ENCODE measurements around the gene RAPGEFL1. TPM values are rescaled to one million over a fixed set of nuclear protein-coding genes. Genes with fewer than 3 reads are reported as not detected.

The RAPGEFL1 gene
- polyA plus RNA-seq, 2 donors = 109 to 282 TPM

DNA sequence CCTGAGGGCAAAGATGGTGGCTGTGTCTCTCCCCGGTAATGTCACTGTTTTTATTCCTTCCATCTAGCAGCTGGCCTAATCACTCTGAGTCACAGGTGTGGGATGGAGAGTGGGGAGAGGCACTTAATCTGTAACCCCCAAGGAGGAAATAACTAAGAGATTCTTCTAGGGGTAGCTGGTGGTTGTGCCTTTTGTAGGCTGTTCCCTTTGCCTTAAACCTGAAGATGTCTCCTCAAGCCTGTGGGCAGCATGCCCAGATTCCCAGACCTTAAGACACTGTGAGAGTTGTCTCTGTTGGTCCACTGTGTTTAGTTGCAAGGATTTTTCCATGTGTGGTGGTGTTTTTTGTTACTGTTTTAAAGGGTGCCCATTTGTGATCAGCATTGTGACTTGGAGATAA lies 5.5 kb upstream of the RAPGEFL1 start:
- no peaks in the 10 kb centered on the region for H3K27me3 ChIP-seq (ENCODE audit: control insufficient read depth in 1 of 2, insufficient read depth in 2 of 2, low read length in 2 of 2)
- 70 to 81% methylated on average over 1 of the region's 1 CpG for WGBS, 2 donors
- H3K27ac ChIP-seq (ENCODE audit: low read depth in 2 of 2, low read length in 1 of 2) = no peak overlapping the region
- H3K4me3 ChIP-seq (ENCODE audit: low read depth in 1 of 2, low read length in 2 of 2) = no peak overlapping the region
- H3K9me3 ChIP-seq (ENCODE audit: control insufficient read depth in 2 of 2, insufficient read depth in 1 of 2, low read depth in 1 of 2, low read length in 1 of 2) = no peaks in the 10 kb centered on the region
- peaks cover 18 to 21% of the 10 kb centered on the region in 2 donors for H3K36me3 ChIP-seq (ENCODE audit: control insufficient read depth in 2 of 2, insufficient read depth in 2 of 2, low read length in 1 of 2)
- peaks cover 0 to 3% of the 10 kb centered on the region in 2 donors for H3K4me1 ChIP-seq (ENCODE audit: control insufficient read depth in 2 of 2, insufficient read depth in 2 of 2, low read length in 1 of 2)

- H3K4me3 ChIP-seq (ENCODE audit: low read depth in 1 of 2, low read length in 2 of 2) = no peak overlapping the region
- no peaks in the 10 kb centered on the region for H3K9me3 ChIP-seq (ENCODE audit: control insufficient read depth in 2 of 2, insufficient read depth in 1 of 2, low read depth in 1 of 2, low read length in 1 of 2)
- peaks cover 9 to 14% of the 10 kb centered on the region in 2 donors for H3K36me3 ChIP-seq (ENCODE audit: control insufficient read depth in 2 of 2, insufficient read depth in 2 of 2, low read length in 1 of 2)
- no peaks in the 10 kb centered on the region for H3K27me3 ChIP-seq (ENCODE audit: control insufficient read depth in 1 of 2, insufficient read depth in 2 of 2, low read length in 2 of 2)
- peaks cover 0 to 4% of the 10 kb centered on the region in 2 donors for H3K4me1 ChIP-seq (ENCODE audit: control insufficient read depth in 2 of 2, insufficient read depth in 2 of 2, low read length in 1 of 2)
- WGBS, 2 donors = 89 to 92% methylated on average over 4 of the region's 4 CpGs
- H3K27ac ChIP-seq (ENCODE audit: low read depth in 2 of 2, low read length in 1 of 2) = no peak overlapping the region
These were observed 4.0 kb upstream of the RAPGEFL1 start for GRCh38 chr17:40173091-40173777.

DNA sequence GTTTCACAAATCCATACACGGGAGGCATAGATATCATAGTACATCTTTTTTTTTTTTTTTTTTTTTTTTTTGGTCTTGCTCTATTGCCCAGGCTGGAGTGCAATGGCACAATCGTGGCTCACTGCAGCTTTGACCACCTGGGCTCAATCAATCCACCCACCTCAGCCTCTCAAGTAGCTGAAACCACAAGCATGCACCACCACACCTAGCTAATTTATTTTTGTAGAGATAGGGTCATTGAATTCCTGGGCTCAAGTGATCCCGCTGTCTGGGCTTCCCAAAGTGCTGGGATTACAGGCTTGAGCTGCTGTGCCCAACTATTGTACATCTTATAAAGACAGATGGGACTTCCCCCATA lies 3.5 kb upstream of the RAPGEFL1 start:
- Histone ChIP-seq H3K4me1 (ENCODE audit: control insufficient read depth in 2 of 2, insufficient read depth in 2 of 2, low read length in 1 of 2) (peaks cover 0 to 4% of the 10 kb centered on the region in 2 donors), H3K36me3 (ENCODE audit: control insufficient read depth in 2 of 2, insufficient read depth in 2 of 2, low read length in 1 of 2) (peaks cover 9 to 14% of the 10 kb centered on the region in 2 donors), H3K4me3 (ENCODE audit: low read depth in 1 of 2, low read length in 2 of 2) (no peak overlapping the region), H3K27me3 (ENCODE audit: control insufficient read depth in 1 of 2, insufficient read depth in 2 of 2, low read length in 2 of 2) (no peaks in the 10 kb centered on the region), H3K27ac (ENCODE audit: low read depth in 2 of 2, low read length in 1 of 2) (no peak overlapping the region), H3K9me3 (ENCODE audit: control insufficient read depth in 2 of 2, insufficient read depth in 1 of 2, low read depth in 1 of 2, low read length in 1 of 2) (no peaks in the 10 kb centered on the region)
- 65 to 77% methylated on average over 3 of the region's 3 CpGs for WGBS, 2 donors

DNA sequence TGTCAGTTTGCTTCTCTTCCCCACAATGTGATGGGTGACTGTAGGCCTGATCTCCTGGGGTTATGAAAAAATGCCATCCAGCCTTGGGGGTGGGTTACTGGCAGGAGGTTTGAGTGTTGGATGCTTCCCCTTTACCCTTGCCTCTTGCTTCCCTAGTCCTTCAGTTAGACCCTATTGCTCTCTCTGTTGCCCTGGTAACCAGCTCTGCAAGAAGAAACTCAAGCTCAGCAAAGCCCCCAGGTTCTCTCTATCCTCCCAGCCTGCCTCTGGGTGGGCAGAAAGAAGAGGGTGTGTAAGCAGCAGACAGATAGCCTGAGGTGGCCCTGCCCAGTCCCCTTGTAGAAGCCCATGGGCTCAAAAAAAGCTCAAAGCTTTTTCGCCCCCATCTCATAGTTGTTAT lies 2.8 kb upstream of the RAPGEFL1 start:
- no peak overlapping the region for H3K27ac ChIP-seq (ENCODE audit: low read depth in 2 of 2, low read length in 1 of 2)
- peaks cover 0 to 4% of the 10 kb centered on the region in 2 donors for H3K4me1 ChIP-seq (ENCODE audit: control insufficient read depth in 2 of 2, insufficient read depth in 2 of 2, low read length in 1 of 2)
- no peaks in the 10 kb centered on the region for H3K27me3 ChIP-seq (ENCODE audit: control insufficient read depth in 1 of 2, insufficient read depth in 2 of 2, low read length in 2 of 2)
- no peaks in the 10 kb centered on the region for H3K9me3 ChIP-seq (ENCODE audit: control insufficient read depth in 2 of 2, insufficient read depth in 1 of 2, low read depth in 1 of 2, low read length in 1 of 2)
- H3K36me3 ChIP-seq (ENCODE audit: control insufficient read depth in 2 of 2, insufficient read depth in 2 of 2, low read length in 1 of 2) = peaks cover 9 to 14% of the 10 kb centered on the region in 2 donors
- WGBS, 2 donors = 97 to 100% methylated on average over 1 of the region's 1 CpG
- no peak overlapping the region for H3K4me3 ChIP-seq (ENCODE audit: low read depth in 1 of 2, low read length in 2 of 2)

GRCh38 chr17:40175928-40176753 lies 1.1 kb upstream of the RAPGEFL1 start:
- peaks cover 0 to 4% of the 10 kb centered on the region in 2 donors for H3K4me1 ChIP-seq (ENCODE audit: control insufficient read depth in 2 of 2, insufficient read depth in 2 of 2, low read length in 1 of 2)

GRCh38 chr17:40176754-40177110 lies 538 bp upstream of the RAPGEFL1 start:
- Histone ChIP-seq H3K27ac (ENCODE audit: low read depth in 2 of 2, low read length in 1 of 2) (peak overlapping the region; percentile 97 to 98), H3K4me1 (ENCODE audit: control insufficient read depth in 2 of 2, insufficient read depth in 2 of 2, low read length in 1 of 2) (peaks cover 3 to 6% of the 10 kb centered on the region in 2 donors)

More at GRCh38 chr17:40175928-40176753, 1.1 kb upstream of the RAPGEFL1 start:
- no peaks in the 10 kb centered on the region for H3K9me3 ChIP-seq (ENCODE audit: control insufficient read depth in 2 of 2, insufficient read depth in 1 of 2, low read depth in 1 of 2, low read length in 1 of 2)
- 64 to 69% methylated on average over 7 of the region's 7 CpGs for WGBS, 2 donors
- H3K36me3 ChIP-seq (ENCODE audit: control insufficient read depth in 2 of 2, insufficient read depth in 2 of 2, low read length in 1 of 2) = peaks cover 3 to 4% of the 10 kb centered on the region in 2 donors
- peak overlapping the region; percentile 97 to 98 for H3K27ac ChIP-seq (ENCODE audit: low read depth in 2 of 2, low read length in 1 of 2)
- H3K27me3 ChIP-seq (ENCODE audit: control insufficient read depth in 1 of 2, insufficient read depth in 2 of 2, low read length in 2 of 2) = no peaks in the 10 kb centered on the region
- H3K4me3 ChIP-seq (ENCODE audit: low read depth in 1 of 2, low read length in 2 of 2) = no peak overlapping the region

DNA sequence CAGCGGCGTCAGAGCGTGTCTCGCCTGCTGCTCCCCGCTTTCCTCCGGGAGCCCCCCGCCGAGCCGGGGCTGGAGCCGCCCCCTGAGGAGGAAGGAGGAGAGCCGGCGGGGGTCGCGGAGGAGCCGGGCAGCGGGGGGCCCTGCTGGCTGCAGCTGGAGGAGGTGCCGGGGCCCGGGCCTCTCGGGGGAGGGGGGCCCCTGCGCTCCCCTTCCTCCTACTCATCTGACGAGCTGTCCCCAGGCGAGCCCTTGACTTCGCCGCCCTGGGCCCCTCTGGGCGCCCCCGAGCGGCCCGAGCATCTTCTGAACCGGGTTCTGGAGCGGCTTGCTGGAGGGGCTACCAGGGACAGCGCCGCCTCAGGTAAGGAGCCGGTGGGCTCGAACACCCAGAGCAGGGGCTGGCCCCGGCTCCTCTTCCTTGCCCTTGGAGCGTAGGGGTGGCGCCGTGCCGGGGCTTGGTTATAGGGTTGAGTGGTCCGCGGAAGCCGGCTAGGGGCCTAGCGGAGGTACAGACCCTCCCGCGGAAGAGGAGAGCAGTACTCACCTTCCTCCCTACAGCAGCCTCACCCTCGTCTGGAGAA lies 841 bp downstream of the RAPGEFL1 start:
- H3K9me3 ChIP-seq (ENCODE audit: control insufficient read depth in 2 of 2, insufficient read depth in 1 of 2, low read depth in 1 of 2, low read length in 1 of 2) = no peaks in the 10 kb centered on the region
- H3K27ac ChIP-seq (ENCODE audit: low read depth in 2 of 2, low read length in 1 of 2) = peak overlapping the region; percentile 97 to 98
- 26 to 29% methylated on average over 24 to 46 of the region's 46 CpGs for WGBS, 2 donors
- peaks cover 3 to 6% of the 10 kb centered on the region in 2 donors for H3K4me1 ChIP-seq (ENCODE audit: control insufficient read depth in 2 of 2, insufficient read depth in 2 of 2, low read length in 1 of 2)
- peaks cover 0 to 2% of the 10 kb centered on the region in 2 donors for H3K36me3 ChIP-seq (ENCODE audit: control insufficient read depth in 2 of 2, insufficient read depth in 2 of 2, low read length in 1 of 2)
- peak overlapping the region; percentile 80 to 85 for H3K4me3 ChIP-seq (ENCODE audit: low read depth in 1 of 2, low read length in 2 of 2)
- no peaks in the 10 kb centered on the region for H3K27me3 ChIP-seq (ENCODE audit: control insufficient read depth in 1 of 2, insufficient read depth in 2 of 2, low read length in 2 of 2)

More at GRCh38 chr17:40176754-40177110, 538 bp upstream of the RAPGEFL1 start:
- 50 to 60% methylated on average over 2 of the region's 2 CpGs for WGBS, 2 donors
- Histone ChIP-seq H3K36me3 (ENCODE audit: control insufficient read depth in 2 of 2, insufficient read depth in 2 of 2, low read length in 1 of 2) (peaks cover 1 to 2% of the 10 kb centered on the region in 2 donors), H3K4me3 (ENCODE audit: low read depth in 1 of 2, low read length in 2 of 2) (peak overlapping the region; percentile 80 to 85), H3K27me3 (ENCODE audit: control insufficient read depth in 1 of 2, insufficient read depth in 2 of 2, low read length in 2 of 2) (no peaks in the 10 kb centered on the region), H3K9me3 (ENCODE audit: control insufficient read depth in 2 of 2, insufficient read depth in 1 of 2, low read depth in 1 of 2, low read length in 1 of 2) (no peaks in the 10 kb centered on the region)

- Histone ChIP-seq H3K36me3 (ENCODE audit: control insufficient read depth in 2 of 2, insufficient read depth in 2 of 2, low read length in 1 of 2) (peaks cover 0 to 2% of the 10 kb centered on the region in 2 donors), H3K9me3 (ENCODE audit: control insufficient read depth in 2 of 2, insufficient read depth in 1 of 2, low read depth in 1 of 2, low read length in 1 of 2) (no peaks in the 10 kb centered on the region), H3K27ac (ENCODE audit: low read depth in 2 of 2, low read length in 1 of 2) (peak overlapping the region; percentile 97 to 98), H3K4me1 (ENCODE audit: control insufficient read depth in 2 of 2, insufficient read depth in 2 of 2, low read length in 1 of 2) (peaks cover 3 to 6% of the 10 kb centered on the region in 2 donors), H3K4me3 (ENCODE audit: low read depth in 1 of 2, low read length in 2 of 2) (peak overlapping the region; percentile 80 to 85), H3K27me3 (ENCODE audit: control insufficient read depth in 1 of 2, insufficient read depth in 2 of 2, low read length in 2 of 2) (no peaks in the 10 kb centered on the region)
- WGBS, 2 donors = 58 to 65% methylated on average over 6 to 7 of the region's 7 CpGs
These were observed 1.4 kb downstream of the RAPGEFL1 start for GRCh38 chr17:40178660-40179059.

DNA sequence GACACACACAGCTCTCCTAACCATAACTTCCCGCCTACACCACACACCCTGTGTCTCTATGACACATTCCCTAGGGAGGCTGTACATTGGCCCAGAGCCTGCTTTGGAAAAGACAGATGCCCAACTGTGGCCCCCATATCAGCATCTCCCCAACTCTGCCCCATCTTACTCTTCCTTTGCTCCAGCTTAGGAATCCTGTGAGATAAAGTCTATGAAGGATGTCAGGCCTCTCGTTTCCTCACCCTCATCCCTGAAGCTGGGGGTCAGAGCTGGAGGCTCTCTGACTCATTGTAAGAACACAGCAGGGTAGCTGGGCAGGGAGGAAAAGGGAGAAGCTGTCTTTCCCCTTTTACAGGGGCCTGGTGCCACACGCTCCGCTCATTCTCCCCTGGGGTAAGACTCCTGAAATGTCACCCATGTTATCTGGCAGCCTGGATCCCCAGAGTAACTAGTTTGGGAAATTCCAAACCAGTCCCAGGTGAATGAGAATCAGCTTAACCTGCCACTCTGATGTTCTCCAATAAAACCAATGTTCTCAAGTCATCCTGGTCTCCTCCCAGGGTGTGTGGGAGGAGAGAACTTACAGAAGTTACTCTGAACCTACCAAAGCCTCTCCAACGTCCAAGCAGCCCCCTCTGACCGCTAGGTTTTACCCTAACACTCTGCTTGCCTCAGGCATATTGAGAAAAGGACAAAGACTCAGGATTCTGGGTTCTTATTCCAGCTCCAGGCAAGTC lies 2.8 kb downstream of the RAPGEFL1 start:
- H3K27me3 ChIP-seq (ENCODE audit: control insufficient read depth in 1 of 2, insufficient read depth in 2 of 2, low read length in 2 of 2) = no peaks in the 10 kb centered on the region
- peaks cover 0 to 7% of the 10 kb centered on the region in 2 donors for H3K36me3 ChIP-seq (ENCODE audit: control insufficient read depth in 2 of 2, insufficient read depth in 2 of 2, low read length in 1 of 2)
- 44 to 62% methylated on average over 6 of the region's 6 CpGs for WGBS, 2 donors
- H3K4me1 ChIP-seq (ENCODE audit: control insufficient read depth in 2 of 2, insufficient read depth in 2 of 2, low read length in 1 of 2) = peaks cover 3 to 12% of the 10 kb centered on the region in 2 donors
- peak overlapping the region; percentile 14 to 85 for H3K4me3 ChIP-seq (ENCODE audit: low read depth in 1 of 2, low read length in 2 of 2)
- peak overlapping the region; percentile 97 to 100 for H3K27ac ChIP-seq (ENCODE audit: low read depth in 2 of 2, low read length in 1 of 2)
- no peaks in the 10 kb centered on the region for H3K9me3 ChIP-seq (ENCODE audit: control insufficient read depth in 2 of 2, insufficient read depth in 1 of 2, low read depth in 1 of 2, low read length in 1 of 2)

Measured in esophagus (tissue), 2 donors.